Neural cell (in vitro differentiated cells): ENCODE results near the gene SPACA9. TPM values are rescaled to one million over a fixed set of nuclear protein-coding genes. Genes with fewer than 3 reads are reported as not detected.

Experiments used
- H2AFZ ChIP-seq: fragments of 200-600, 300-800 bp; sonication (generic), shearing (Covaris generic); 2 replicates; pipeline ENCODE4 v1.6.0; 2014; ENCODE audit warnings: low read depth, mild to moderate bottlenecking, antibody characterized with exemption, low read length, moderate library complexity
- H3F3A ChIP-seq: fragments of 200-600 bp; shearing (Covaris generic); 2 replicates; pipeline ENCODE4 v1.6.1; 2016; ENCODE audit warnings: mild to moderate bottlenecking, moderate library complexity, mixed read lengths, antibody characterized with exemption, low read length; ENCODE audit not compliant: insufficient read depth, poor library complexity, severe bottlenecking
- H3K27ac ChIP-seq: fragments of 200-600, 300-800 bp; sonication (generic), shearing (Covaris generic); 2 replicates; pipeline ENCODE4 v1.5.1; 2014; ENCODE audit warnings: mild to moderate bottlenecking, low read length, moderate library complexity
- H3K27me3 ChIP-seq: fragments of 300-800, 200-600 bp; sonication (generic), shearing (Covaris generic); 2 replicates; pipeline ENCODE4 v1.6.0; 2014; ENCODE audit warnings: mild to moderate bottlenecking, low read depth, low read length, moderate library complexity; ENCODE audit not compliant: insufficient read depth
- H3K36me3 ChIP-seq: fragments of 300-800, 200-600 bp; sonication (generic), shearing (Covaris generic); 2 replicates; pipeline ENCODE4 v1.5.1; 2014; ENCODE audit warnings: mild to moderate bottlenecking, antibody characterized with exemption, low read length, moderate library complexity; ENCODE audit not compliant: insufficient read depth
- H3K4me2 ChIP-seq: fragments of 300-800, 200-600 bp; sonication (generic), shearing (Covaris generic); 2 replicates; pipeline ENCODE4 v1.6.0; 2014; ENCODE audit warnings: mild to moderate bottlenecking, low read length
- H3K4me3 ChIP-seq: fragments of 300-800, 200-600 bp; sonication (generic), shearing (Covaris generic); 2 replicates; pipeline ENCODE4 v1.5.1; 2014; ENCODE audit warnings: mild to moderate bottlenecking, low read length, moderate library complexity
- H3K79me2 ChIP-seq: fragments of 200-600 bp; shearing (Covaris generic); replicated peaks from 2 replicates; pipeline ENCODE4 v1.6.0; 2014; ENCODE audit warnings: mild to moderate bottlenecking, low read length, moderate library complexity; ENCODE audit not compliant: insufficient read depth
- H3K9ac ChIP-seq: fragments of 300-800, 200-600 bp; sonication (generic), shearing (Covaris generic); 2 replicates; pipeline ENCODE4 v1.6.1; 2016; ENCODE audit warnings: mild to moderate bottlenecking, low read length, mixed read lengths
- H3K9me2 ChIP-seq: fragments of 200-600 bp; shearing (Covaris generic); 2 replicates; pipeline ENCODE4 v1.6.1; 2016; ENCODE audit warnings: mild to moderate bottlenecking, low read length, mixed read lengths; ENCODE audit not compliant: insufficient read depth
- H3K9me3 ChIP-seq: fragments of 200-600, 300-800 bp; sonication (generic), shearing (Covaris generic); 2 replicates; pipeline ENCODE4 v1.6.1; 2016; ENCODE audit warnings: mild to moderate bottlenecking, mixed run types, low read length, moderate library complexity, mixed read lengths
- H4K20me1 ChIP-seq: fragments of 200-600 bp; shearing (Covaris generic); 2 replicates; pipeline ENCODE4 v1.6.1; 2016; ENCODE audit warnings: mild to moderate bottlenecking, mixed run types; ENCODE audit not compliant: insufficient read depth
- EP300 ChIP-seq: fragments of 450-650 bp; conservative IDR thresholded peaks from 2 replicates; pipeline ENCODE4 v1.6.1; 2014; ENCODE audit warnings: antibody characterized with exemption, mild to moderate bottlenecking, moderate library complexity; ENCODE audit not compliant: poor library complexity, severe bottlenecking
- EZH2 ChIP-seq: fragments of 200-600, 300-800 bp; shearing (Covaris generic), sonication (generic); IDR thresholded peaks from 2 replicates; pipeline ENCODE4 v1.6.1; 2014; ENCODE audit warnings: antibody characterized with exemption, low read length, borderline replicate concordance, mild to moderate bottlenecking; ENCODE audit not compliant: insufficient read depth, poor library complexity, severe bottlenecking
- MXI1 ChIP-seq: fragments of 450-650 bp; conservative IDR thresholded peaks from 2 replicates; pipeline ENCODE4 v1.6.1; 2014; ENCODE audit warnings: antibody characterized with exemption, mild to moderate bottlenecking; ENCODE audit not compliant: poor library complexity, severe bottlenecking
- POLR2AphosphoS5 ChIP-seq: IDR thresholded peaks from 2 replicates; pipeline ENCODE4 v1.6.1; 2012
- RAD21 ChIP-seq: fragments of 450-650 bp; conservative IDR thresholded peaks from 2 replicates; pipeline ENCODE4 v1.6.1; 2014; ENCODE audit warnings: antibody characterized with exemption, mild to moderate bottlenecking, moderate library complexity
- SMC3 ChIP-seq: fragments of 450-650 bp; conservative IDR thresholded peaks from 2 replicates; pipeline ENCODE4 v1.6.1; 2014; ENCODE audit warnings: antibody characterized with exemption, mild to moderate bottlenecking, moderate library complexity; ENCODE audit not compliant: poor library complexity
- TAF1 ChIP-seq: IDR thresholded peaks from 2 replicates; pipeline ENCODE4 v1.6.1; 2012; ENCODE audit warnings: low read depth
- polyA plus RNA-seq: library from polyadenylated mRNA; depleted of rRNA; stranded (reverse); fragments of >200 nt; gene quantifications from 2 replicates; pipeline ENCODE4 v1.2.3, GENCODE V29; 2014
- TF ChIP-seq, protein P1 (sequence below): fragments of 450-650 bp; IDR thresholded peaks from 2 replicates; pipeline ENCODE4 v1.5.1; 2014; ENCODE audit warnings: antibody characterized with exemption, mild to moderate bottlenecking, moderate library complexity; ENCODE audit not compliant: poor library complexity, severe bottlenecking
- TF ChIP-seq, protein P2 (sequence below): IDR thresholded peaks from 2 replicates; pipeline ENCODE4 v1.6.1; 2012; ENCODE audit warnings: borderline replicate concordance

SPACA9 gene
- polyA plus RNA-seq, 1 donor from 2014 or later, result 4.6 TPM

DNA sequence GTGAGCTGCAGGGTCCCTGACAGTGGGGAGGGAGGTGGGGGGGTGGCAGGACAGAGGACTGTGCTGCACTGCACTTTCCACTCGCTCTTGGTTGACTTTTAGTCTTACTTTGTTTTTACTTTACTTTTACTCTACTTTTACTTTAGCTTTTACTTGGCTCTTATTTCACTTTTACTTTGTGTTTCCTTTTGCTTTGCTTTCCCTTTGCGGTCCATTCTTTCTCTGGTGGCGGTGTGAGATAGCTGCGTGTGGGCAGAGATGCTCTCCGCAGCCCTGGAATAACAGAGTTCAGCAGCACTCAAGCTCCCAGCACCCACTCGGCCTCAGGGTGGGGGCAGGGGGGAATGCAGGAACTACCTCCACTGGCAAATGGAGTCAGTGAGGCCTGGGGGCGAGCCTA is 5.3 kb upstream of the SPACA9 start:
- Histone ChIP-seq H3K79me2 (no peaks in the 10 kb centered on the region), H3F3A (no peaks in the 10 kb centered on the region), H3K4me2 (no peak overlapping the region), H3K9me3 (no peaks in the 10 kb centered on the region), H3K27me3 (no peaks in the 10 kb centered on the region), H4K20me1 (no peaks in the 10 kb centered on the region), H3K9me2 (no peaks in the 10 kb centered on the region), H2AFZ (no peak overlapping the region), H3K36me3 (no peaks in the 10 kb centered on the region), H3K4me3 (no peak overlapping the region), H3K9ac (no peak overlapping the region), H3K27ac (no peak overlapping the region)
- TF ChIP-seq EP300 (no peak), MXI1 (no peak), RAD21 (no peak), SMC3 (no peak), EZH2 (no peak), TAF1 (no peak), POLR2AphosphoS5 (no peak)
- TF ChIP-seq, protein P1, sequence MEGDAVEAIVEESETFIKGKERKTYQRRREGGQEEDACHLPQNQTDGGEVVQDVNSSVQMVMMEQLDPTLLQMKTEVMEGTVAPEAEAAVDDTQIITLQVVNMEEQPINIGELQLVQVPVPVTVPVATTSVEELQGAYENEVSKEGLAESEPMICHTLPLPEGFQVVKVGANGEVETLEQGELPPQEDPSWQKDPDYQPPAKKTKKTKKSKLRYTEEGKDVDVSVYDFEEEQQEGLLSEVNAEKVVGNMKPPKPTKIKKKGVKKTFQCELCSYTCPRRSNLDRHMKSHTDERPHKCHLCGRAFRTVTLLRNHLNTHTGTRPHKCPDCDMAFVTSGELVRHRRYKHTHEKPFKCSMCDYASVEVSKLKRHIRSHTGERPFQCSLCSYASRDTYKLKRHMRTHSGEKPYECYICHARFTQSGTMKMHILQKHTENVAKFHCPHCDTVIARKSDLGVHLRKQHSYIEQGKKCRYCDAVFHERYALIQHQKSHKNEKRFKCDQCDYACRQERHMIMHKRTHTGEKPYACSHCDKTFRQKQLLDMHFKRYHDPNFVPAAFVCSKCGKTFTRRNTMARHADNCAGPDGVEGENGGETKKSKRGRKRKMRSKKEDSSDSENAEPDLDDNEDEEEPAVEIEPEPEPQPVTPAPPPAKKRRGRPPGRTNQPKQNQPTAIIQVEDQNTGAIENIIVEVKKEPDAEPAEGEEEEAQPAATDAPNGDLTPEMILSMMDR, result no peak
- TF ChIP-seq, protein P2, sequence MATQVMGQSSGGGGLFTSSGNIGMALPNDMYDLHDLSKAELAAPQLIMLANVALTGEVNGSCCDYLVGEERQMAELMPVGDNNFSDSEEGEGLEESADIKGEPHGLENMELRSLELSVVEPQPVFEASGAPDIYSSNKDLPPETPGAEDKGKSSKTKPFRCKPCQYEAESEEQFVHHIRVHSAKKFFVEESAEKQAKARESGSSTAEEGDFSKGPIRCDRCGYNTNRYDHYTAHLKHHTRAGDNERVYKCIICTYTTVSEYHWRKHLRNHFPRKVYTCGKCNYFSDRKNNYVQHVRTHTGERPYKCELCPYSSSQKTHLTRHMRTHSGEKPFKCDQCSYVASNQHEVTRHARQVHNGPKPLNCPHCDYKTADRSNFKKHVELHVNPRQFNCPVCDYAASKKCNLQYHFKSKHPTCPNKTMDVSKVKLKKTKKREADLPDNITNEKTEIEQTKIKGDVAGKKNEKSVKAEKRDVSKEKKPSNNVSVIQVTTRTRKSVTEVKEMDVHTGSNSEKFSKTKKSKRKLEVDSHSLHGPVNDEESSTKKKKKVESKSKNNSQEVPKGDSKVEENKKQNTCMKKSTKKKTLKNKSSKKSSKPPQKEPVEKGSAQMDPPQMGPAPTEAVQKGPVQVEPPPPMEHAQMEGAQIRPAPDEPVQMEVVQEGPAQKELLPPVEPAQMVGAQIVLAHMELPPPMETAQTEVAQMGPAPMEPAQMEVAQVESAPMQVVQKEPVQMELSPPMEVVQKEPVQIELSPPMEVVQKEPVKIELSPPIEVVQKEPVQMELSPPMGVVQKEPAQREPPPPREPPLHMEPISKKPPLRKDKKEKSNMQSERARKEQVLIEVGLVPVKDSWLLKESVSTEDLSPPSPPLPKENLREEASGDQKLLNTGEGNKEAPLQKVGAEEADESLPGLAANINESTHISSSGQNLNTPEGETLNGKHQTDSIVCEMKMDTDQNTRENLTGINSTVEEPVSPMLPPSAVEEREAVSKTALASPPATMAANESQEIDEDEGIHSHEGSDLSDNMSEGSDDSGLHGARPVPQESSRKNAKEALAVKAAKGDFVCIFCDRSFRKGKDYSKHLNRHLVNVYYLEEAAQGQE, result no peak

DNA sequence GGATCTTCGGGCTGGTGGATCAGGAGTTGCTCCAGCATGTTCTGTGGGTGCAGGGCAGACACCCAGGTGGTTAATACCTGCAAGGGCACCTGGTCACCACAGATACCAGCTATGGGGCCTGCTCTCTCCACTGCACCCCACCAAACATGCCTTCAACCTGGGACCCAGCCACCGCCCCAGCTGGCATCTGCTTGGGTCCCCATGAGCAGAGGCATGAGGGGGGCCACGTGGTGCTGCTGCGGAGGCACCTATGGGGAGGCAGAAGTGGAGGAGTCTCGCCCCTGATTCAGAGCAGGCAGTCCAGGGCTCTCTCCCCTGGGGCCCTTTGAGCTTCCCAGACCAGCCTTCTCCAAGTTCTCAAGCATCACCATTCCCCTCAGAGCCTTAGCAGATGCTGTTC is 3.5 kb upstream of the SPACA9 start:
- Histone ChIP-seq H3K27me3 (no peaks in the 10 kb centered on the region), H3K4me3 (no peak overlapping the region), H3K36me3 (no peaks in the 10 kb centered on the region), H3K79me2 (no peaks in the 10 kb centered on the region), H3F3A (no peaks in the 10 kb centered on the region), H3K9me2 (no peaks in the 10 kb centered on the region), H3K9me3 (no peaks in the 10 kb centered on the region), H4K20me1 (no peaks in the 10 kb centered on the region), H3K4me2 (no peak overlapping the region), H3K27ac (no peak overlapping the region), H2AFZ (no peak overlapping the region), H3K9ac (no peak overlapping the region)
- no peak for TF ChIP-seq MXI1
- TF ChIP-seq, protein P1, result no peak
- TF ChIP-seq EZH2, result no peak
- no peak for TF ChIP-seq EP300
- no peak for TF ChIP-seq POLR2AphosphoS5
- TF ChIP-seq TAF1, result no peak
- TF ChIP-seq, protein P2, result no peak
- TF ChIP-seq SMC3, result no peak
- no peak for TF ChIP-seq RAD21
